HG03196 (cell line): Measurements from ENCODE around the gene LAPTM4A.
"Not testable (repeated sequence)": the region's sequence is repeated elsewhere in the genome, so short reads cannot be mapped to it uniquely, and the experiment has no call there.

Source experiments
- ATAC-seq: cut with Tn5 transposase; IDR thresholded peaks from one replicate; pipeline ENCODE4 v1.9.1; 2021; ENCODE audit not compliant: unreplicated experiment

The LAPTM4A gene

DNA sequence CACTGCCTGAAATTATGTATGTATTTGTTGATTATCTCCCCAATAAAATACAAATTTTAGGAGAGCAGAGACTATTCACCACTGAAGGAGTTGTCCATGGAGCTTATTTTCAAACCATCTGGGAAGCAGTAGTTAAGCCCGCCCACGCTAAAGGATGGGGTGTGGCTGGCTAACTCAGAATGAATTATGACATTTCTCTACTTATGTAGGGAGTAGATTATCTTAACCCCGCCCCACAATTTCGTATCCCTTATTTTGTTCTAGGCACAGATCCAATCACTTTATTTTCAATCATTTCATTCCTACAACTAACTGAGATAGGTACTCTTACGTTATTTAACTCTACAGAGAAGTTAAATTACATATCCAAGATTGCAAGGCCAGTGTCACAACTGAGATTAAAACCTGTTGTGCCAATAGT, 1.4 kb upstream of the LAPTM4A start:
- no peak for ATAC-seq

DNA sequence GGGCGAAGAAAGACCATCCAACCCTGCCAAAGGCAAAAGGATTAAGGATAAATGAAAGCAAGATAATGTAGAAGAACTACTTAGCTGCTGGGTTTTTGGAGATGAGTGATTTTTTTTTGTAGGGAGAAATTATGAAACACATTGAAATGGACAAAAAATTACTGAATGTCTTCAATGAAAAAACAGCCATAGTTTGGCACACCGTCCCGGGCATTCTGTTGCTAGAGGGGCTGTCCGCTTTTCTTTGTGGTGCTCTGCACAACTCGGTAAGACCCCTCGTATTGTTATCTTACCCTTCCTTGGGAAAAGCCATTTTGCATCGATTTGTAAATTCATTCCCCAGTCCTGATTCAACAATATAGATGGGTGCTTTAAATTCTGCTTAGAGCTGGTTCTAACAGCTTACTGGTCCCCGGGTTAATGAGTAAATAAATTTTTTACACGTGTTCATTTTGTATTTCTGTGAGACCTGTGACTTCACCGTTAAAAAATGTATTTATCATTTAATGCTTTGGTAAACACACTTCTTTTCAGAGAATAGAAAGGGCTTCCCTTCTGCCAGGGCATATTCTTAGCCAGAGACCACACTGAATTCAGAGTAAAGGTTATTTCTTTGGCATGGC, 912 bp upstream of the LAPTM4A start:
- ATAC-seq, result no peak

DNA sequence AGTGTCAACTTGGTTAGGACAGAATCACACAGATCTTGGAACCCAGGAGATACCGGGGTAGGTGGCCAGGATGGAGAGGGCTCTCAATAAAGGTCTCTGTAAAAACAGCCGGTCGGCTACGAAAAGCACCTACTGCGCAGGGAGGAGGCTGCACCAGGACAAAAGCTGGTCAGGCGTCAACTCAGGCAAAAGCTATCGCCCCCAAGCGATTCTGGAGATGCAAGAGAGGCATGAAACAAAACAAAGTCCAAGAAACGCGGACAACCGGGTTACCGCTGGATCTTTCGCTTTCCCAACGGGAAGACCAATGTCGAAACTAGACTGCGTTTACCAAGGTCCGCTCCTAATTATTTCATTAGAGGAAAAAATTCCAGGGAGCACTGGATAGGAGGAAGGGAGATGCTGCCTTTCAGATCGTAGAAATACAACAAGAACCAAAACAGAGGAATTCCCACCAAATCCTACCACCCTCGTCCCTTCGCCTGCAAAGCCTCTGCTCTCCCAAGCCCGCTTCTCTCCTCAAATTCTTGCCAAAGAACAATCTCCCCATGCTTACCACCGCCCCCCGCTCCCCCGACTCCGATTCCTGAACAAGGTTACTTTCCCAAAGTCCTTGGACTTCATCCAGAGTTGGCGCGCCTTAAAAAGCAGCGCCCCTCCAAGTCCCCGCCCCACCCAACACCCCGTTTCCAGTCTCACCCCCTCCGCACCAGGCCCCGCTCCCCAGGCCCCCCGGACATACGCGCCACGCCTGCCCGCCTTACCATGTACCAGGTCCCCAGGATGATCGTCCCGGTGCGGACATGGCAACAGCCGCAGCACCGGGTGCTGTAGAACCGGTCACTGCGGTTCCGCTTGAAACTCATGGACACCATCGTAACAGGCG, 539 bp downstream of the LAPTM4A start:
- peak; percentile 26 for ATAC-seq

DNA sequence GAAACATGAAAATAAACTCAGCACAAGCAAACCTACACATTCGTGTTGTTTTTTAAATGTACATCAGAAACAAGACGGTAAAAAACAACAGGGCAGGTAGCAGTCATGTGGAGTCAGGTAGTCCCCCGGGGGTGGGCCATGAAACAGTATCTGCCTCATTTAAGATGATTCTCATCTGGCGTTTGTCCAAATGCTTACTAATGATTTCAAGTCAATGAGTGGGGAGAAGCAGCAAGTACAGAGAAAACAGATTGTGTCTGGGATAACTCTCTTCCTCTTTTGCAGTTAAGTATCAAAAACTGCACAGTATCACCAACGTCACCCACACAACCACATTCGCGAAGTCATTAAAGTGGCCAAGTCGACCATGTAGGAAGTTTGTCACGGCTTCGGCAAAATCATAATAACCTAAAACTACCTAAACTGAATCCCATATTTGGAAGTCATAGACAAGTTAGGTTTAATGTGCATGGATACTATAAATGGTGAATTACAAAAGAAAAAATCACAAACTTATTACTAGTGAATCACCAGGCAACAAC, 1.3 kb downstream of the LAPTM4A start:
- ATAC-seq, result no peak

DNA sequence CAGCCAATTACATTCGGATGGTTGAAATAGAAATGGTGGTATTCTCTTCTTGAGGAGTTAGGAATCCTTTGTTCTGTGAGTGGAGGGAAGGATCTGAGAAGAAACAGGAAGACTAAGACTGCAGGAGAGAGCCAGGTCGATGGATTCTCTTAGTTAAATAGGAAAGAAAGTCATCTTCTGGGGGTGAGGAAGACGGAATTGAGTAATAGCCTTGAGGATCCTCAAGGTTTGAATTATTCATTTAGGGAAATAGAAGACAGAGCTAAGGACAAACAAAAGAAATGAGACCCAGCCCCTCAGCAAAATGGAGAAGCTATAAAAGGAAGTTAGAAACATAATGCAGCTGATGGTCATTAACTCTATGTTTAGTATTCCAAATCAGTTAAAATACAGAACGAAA, 1.8 kb downstream of the LAPTM4A start:
- ATAC-seq, result no peak

DNA sequence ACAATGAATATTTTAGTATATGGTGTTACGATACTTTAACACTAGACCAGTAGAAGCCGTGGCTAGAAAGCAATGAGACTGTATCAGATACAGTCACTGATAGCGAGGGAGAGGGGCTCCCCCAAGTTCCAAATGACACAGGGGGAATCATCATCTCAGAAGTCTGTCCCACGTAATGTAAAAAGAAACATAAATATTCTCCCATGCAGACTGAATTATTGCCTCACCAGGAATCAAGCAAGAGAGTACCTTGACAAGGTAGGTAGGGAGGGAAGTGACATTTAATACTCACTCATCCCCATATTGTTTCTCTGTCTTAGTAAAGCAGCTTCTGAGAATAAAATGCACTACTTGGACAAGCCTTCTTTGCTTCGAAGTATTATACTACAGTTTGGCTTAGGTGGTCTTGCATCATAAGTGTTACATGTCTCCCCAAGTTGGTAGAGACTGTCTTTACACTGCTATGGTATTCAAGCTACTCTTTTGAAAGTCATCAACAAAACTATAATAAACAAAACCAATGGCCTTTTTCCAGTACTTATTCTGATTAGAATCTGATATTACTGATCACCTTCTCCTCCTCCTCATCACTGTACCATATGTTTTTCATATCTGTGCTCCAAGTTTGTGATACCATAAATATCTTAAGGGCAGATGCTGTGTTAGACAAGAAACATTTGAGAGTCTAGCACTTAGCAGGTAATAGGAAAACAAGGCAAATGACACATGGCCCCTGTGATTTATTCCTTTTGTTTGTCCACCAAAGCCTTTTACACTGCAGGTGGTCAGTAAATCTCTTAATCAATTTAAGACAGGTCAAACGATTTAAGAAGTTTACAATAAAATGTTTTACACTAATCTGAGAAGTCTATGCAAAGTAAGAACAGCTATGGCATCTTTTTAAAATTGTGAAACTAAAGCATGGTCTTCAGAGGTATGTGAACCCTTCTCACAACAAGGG, 2.7 kb downstream of the LAPTM4A start:
- no peak for ATAC-seq

DNA sequence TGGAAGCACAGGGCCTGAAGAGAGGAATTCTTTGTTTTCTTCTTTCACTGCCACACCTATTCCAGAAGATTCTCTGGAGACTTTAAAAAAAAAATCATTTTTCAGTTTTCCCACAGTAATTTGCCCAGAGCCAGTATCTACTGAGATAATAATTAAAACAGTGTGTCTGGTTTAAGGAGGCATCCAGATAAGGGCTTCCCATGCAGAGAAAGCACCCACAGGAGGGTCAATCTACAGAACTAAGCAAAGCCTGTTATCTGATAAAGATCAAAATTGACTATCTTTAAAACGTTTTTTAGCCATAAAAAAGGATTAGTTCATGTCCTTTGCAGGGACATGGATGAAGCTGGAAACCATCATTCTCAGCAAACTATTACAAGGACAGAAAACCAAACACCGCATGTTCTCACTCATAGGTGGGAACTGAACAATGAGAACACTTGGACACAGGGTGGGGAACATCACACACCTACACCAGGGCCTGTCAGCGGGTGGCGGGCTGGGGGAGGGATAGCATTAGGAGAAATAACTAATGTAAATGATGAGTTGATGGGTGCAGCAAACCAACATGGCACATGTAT, 5.6 kb downstream of the LAPTM4A start:
- not testable (repeated sequence) for ATAC-seq

DNA sequence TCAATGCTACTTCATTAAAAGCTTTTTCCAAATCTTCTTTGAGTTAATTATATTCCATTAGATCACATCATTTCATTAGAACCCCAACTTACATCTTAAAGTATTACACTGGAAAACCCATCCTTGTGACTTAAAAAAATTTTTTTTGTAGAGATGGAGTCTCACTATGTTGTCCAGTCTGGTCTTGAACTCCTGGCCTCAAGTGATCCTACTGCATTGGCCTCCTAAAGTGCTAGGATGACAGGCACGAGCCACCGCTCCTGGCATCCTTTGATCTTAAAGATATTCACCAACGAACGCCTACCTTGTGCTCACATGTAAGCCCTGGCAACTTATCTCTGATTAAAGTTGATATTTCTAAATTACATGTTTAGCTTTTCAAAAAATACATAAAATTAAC, 6.7 kb downstream of the LAPTM4A start:
- ATAC-seq, result no peak

DNA sequence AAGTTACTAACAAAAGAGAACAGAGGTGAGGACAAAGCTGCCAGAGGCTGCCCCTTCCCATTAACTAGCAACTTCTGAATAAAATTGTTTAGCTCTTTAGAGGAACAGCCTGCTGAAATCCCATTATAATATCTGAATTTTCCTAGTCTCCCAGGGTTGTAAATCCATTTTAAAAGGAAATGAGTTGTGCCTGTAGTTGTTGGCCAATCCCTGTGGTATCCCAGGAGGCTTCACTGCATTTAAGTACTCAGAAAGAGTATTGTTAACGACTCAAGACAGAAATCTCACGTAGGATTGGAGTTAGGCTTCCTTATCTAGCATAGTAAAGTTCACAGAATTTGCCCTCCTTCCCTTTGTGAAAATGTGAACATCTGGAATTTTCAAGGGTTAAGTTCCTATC, 8.9 kb downstream of the LAPTM4A start:
- no peak for ATAC-seq

DNA sequence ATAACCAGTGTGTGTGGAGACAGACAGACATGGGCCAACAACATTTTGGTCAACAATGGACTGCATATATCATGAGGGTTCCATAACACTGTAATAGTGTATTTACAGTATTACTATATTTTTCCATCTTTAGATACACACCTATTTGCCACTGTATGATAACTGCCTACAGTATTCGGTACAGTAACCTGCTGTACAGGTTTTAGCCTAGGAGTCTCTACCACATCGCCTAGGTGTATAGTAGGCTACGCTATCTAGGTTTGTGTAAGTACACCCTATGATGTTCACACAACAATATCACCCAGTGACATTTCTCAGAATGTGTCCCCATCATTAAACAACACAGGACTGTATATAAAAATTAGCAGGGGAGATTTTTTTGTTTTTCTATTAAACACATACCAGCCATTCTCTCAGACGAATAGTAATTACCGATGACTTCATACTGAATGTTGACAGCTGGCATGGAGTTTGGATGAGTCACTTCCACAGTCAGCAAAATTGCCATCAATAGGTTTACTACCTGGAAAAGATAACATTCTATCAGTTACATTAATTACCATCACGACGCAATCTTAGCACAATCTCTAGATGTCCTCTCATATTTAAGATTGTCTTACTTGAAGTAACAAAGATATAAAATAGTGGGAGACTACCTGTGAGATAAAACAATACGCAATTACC, 10.8 kb downstream of the LAPTM4A start:
- ATAC-seq, result no peak

DNA sequence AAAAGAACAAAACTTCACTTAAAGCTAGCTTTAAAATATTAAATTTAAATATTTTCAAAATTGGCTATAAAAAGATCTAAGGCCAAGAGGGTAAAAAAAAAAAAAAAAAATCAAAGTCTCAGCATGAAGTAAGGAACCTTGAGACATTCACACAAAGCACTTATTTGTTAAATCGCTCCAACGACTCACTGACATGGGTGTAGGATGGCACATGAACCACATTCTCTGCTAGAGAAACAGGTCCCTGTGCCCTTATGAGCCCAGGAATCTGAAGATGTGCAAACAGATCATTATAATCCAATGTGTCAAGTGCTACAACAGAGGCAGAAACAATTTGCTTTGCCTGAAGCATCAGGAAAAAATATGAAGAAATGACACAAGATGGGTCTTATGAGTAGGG, 13.8 kb downstream of the LAPTM4A start:
- ATAC-seq, result no peak

DNA sequence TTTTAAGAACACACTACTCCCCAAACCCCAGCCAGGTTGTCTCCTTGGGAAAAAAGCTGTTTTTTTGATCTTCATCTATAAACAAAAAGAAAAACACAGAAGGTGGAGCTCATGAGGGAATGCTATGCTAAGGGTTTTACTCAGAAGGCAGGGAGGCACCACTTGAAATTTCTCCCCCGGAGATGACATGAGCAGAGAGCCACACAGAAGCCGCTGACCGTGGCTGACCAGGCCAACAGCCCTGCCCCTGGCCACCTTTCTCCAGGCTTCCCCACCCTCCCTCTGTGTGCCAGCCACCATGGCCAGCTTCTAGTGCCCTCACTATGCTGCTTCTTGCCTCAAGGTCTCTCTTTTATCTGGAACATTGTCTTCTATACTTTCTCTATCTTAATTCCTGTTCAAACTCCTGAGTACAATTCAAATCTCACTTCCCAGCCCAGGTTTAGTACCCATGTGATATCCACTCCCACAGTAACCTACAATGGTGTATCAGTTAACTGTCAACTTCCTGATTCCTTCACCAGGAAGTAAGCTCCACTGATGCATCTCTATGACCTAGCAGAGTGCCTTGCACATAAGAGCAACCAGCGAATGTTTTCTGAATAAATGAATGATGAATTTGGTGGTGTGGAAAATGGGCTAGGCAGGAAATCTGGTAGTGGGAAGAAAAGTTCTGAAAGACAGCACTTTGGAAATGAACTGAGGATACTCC, 15.3 kb downstream of the LAPTM4A start:
- ATAC-seq, result no peak

DNA sequence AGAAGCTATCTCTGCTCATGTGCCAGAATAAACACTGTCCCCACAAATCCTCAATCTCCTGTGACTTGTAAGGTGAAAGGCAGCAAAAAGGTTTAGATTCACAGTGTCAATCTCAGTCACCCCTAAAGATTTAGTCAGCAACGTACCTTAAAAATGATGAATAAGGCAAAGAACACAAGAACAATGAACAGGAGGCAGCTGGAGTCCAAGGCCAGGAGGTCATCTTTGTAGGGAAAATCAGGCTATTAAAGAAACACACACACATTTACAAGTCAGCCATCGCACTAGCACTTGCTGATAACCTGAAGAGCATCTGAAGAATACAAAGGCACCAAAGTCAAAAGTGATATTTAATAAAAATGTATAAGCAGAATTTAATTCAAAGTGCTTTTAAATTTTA, 16.6 kb downstream of the LAPTM4A start:
- no peak for ATAC-seq

DNA sequence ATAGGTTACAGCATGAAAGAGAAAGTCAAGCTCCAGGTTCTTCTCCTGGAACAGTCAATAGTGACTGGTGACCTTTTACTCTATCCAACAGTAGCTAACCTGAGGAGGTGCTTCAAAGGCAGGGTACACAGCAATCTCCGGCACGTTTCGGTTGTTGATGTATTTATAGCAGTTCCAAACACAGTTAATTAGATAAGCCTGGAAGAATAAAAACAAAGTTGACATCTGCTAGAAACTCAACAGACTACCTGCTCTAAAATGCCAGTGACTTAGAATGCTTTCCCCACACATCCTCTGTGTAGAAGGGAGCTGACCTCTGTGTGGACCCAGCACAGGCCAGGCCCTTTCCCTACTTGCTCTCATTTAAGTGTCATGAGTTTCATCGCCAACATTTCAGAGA, 17.2 kb downstream of the LAPTM4A start:
- no peak for ATAC-seq

DNA sequence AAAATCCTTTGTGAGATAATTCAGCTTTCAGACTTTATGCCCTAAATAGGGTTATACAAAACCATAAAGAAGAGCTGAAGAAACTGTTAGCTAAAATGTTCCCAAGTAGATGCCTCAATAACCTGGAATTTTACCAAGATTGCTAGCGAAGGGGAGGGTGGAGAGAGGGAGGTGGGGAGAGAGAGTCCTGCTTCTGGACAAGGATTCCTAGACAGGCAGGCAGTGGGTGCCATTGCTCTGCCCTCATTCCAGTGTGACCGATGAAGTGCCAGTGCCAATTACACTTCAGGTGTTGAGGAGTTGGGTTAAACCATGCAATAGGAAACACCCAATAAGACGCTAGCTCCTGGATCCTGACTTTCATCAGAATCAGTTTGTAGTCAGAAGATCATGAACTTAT, 18.1 kb downstream of the LAPTM4A start:
- no peak for ATAC-seq

DNA sequence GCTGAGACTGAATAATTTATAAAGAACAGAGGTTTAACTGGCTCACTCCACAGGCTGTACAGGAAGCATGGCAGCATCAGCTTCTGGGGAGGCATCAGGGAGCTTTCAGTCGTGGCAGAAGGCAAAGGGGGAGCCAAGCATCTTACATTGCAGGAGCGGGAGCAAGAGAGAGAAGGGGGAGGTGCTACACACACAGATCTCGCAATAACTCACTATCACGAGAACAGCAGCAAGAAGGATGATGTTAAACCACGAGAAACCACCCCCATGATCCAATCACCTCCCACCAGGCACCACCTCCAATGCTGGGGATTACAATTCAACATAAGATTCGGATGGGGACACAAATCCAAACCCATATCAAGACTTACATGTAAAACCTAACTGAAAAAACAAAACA, 21.2 kb downstream of the LAPTM4A start:
- ATAC-seq, result no peak

DNA sequence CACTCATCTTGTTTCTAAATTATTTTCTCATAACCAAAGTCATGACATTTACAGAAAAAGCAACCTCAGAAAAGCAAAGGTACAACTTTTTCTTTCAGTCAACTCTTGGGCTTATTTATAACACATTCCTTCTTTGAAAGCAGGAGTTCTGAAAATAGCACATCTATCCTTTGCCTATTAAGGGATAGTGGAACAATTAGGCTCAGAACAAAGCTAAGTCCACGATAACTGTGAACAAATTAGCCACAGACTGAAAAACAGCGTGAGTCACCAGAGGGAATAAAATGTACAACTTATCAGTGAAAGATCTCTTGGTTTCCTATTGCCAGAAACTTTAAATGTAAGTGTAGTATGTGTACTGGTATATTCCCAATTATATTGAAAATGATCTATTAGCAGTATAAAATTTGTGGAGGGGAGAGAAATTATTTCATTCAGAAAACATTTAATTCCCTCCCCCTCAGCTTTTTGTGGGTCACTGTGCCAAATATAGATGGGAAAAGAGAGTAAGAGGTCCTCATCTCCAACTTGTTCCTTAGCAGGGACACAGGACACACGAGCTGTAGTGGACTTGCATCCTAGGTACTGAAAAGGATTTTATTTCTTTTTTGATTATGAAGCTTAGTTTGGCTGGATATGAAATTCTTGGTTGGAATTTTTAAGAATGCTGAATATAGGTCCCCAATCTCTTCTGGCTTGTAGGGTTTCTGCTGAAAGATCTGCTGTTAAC, 23.6 kb downstream of the LAPTM4A start:
- ATAC-seq, result no peak

DNA sequence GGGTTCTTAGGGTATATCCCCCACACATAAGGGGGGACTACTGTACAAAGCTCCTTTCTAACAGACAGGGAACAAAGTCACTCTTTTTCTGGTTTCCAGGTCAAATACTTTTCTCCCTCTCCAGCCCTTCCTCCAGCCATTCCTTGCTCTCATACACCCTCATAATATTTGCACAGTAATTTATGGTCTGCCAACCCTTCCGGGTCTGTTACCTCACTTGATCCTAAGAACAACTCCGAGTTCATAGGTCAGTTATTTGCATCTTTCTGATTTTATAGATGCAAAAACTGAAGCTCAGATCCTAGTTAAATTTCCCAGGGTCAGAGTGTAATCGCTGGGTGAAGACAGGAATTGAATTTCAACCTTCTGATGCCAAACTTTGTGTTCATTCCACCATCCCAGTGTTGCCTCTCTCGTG, 24.2 kb downstream of the LAPTM4A start:
- no peak for ATAC-seq
